NCI-H2227 (cell line): ENCODE data around the gene CDCA7.
A peak's percentile ranks its signal among the peaks of the same experiment; 100 is the strongest.
"Not testable (repeated sequence)": the region's sequence is repeated elsewhere in the genome, so short reads cannot be mapped to it uniquely, and the experiment has no call there.

Experiments used
- DNase-seq: peaks from one replicate; lab custom pipeline; 2025; ENCODE audit not compliant: unreplicated experiment; lab: John Stamatoyannopoulos, UW

The CDCA7 gene

DNA sequence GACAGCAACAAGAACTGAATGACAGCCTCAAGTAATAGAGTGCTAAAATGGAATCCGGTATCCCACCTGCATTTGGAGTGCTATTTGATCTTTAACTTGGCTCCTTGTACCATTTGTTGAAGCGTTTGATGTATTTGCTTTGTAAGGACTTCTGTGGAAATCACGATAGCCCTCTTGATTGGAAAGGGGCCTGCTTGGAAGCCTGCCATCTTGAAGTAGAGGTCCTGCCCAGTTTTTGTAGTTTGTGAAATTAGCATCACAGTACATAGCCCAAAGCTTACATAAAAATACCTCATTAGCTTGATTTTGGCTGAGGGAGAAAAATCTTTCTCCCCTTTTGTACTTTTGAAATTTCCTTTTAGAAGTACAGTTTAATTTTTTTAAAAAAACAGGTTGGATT lies 2.7 kb downstream of the CDCA7 start:
- DNase-seq = no peak

DNA sequence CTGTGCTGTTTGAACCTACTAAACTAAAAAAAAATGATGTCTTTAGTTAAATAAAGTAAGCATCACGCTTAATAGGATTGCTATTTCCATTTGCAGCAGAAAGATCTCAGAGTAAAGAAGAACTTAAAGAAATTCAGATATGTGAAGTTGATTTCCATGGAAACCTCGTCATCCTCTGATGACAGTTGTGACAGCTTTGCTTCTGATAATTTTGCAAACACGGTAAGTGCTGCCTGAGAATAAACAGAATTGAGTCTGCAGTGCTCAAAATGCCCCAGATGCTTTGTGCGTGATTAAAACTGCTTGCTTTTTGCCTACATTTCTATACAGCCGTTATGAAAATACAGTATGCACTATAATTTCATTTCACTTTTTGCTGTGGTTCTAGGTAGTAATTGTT lies 3.9 kb downstream of the CDCA7 start:
- DNase-seq = no peak

DNA sequence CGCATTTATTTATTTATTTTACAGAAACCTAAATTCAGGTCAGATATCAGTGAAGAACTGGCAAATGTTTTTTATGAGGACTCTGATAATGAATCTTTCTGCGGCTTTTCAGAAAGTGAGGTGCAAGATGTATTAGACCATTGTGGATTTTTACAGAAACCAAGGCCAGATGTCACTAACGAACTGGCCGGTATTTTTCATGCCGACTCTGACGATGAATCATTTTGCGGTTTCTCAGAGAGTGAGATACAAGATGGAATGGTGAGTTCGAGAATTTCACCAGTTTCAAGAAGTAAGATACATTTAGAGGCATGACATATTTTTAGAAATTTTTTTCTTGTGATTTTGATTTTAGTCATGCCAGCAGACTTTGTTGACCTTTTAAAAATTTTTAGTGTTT lies 4.6 kb downstream of the CDCA7 start:
- DNase-seq = no peak

DNA sequence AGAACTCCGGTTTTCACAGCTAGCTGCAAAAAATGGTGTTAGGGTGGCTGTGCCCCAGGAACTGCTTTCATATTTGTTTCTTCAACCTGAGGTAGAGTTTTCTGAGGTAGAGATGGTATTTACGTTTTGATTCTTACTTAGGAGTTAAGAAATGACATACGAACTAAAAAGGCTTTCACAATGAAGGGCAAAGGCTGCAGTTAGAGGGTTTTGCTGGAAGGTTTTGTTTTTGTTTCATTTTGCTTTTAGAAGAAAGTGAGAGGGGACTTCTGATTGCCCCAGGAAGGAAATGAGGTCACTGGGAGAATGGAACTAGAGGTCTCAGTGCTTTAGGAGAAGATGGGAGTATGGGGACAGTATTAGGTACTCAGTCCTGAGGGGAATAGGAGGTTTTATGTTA lies 15.5 kb downstream of the CDCA7 start:
- DNase-seq = no peak

DNA sequence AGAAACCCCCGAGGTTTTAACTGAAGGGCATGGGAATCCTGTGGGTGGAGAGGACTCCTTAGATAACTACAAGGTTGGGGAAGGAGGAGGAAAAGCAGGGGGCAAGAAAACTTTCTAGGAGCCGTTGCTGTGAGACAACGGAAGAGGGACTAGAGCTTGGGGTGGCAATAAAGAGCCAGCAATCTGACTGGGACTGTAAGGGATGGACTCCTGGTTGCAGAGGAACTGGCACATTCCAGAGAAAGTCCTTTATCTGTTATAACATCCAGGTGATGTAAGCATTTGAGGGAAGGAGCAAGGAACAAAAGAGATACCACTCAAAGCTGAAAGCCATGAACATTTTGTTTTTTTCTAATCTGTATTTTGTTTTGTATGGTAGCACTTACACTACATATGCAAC lies 16.4 kb downstream of the CDCA7 start:
- no peak for DNase-seq

DNA sequence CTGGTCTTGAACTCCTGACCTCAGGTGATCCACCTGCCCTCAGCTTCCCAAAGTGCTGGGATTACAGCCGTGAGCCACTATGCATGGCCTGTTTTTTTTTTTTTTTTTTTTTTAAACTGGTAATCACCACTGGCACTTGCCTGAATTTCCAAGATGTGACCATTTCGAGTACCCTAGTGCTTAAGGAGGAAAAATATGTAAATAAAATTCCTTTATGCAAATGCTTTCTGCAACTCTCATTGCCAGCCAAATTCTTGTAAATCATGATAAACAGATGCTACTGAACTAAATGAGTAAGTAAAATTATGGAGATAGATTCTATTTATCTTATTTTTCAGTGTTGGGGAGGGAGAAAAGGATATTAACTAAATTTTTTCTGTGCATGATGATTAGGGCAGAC lies 18.6 kb downstream of the CDCA7 start:
- DNase-seq = no peak

DNA sequence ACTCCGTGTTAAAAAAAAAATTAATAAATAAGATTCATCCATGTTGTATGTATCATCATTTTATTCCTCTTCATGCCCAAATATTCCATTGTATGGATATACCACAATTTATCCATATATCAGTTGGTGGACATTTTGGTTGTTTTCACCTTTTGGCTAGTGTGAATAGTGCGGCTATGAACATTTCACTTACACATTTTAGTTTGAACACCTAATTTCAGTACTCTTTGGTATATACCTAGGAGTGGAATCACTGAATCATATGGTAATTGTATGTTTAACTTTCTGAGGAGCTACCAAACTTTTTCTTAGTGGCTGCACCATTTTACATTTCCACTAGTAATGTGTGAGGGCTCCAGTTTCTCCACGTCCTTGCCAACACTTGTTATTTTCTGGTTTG lies 20.0 kb downstream of the CDCA7 start:
- no peak for DNase-seq

DNA sequence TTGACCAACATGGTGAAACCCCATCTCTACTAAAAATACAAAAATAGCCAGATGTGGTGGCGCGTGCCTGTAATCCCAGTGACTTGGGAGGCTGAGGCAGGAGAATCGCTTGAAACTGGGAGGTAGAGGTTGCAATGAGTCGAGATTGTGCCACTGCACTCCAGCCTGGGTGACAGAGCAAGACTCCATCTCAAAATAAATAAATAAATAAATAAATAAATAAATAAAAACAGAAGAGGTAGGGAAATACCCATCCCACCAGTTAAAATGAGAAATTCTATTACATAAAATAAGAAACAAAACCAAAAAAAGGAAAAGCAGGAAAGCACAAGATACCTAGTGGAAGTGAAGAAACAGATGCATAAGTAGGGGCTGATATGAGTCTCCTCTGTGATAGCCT lies 30.9 kb downstream of the CDCA7 start:
- DNase-seq = not testable (repeated sequence)

DNA sequence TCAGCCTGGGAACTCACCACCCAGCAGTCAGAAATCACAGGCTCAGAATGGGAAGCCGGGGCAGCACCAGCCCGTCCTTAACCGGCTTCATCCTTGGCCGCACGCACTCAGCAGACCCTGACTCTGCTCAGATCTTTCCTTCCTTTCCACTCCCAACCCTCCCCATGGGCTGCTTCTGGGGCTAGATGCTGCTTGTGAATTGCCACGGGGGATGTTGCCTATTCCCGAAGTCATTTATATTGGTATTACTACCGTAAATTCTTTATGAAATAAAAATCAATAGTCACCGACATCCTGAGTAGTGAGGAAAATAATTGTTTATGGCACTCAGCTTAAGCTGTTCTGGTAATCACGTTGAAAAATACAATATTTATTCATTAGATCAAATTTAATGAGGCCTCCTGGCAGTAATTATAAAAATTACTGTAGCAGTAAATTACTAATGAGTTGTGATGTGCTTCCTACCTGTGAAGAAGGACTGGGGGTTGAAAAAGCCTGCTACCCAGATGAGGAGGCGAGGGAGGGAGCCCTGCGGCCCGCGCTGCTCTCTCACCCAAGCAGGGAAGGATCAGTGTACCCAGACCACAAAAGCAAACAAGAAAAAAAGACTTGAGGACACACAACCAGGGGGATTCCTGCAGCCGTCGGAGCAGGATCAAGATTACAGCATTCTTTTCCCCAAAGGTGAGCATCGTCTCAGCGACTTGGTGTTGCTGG lies 31.5 kb downstream of the CDCA7 start:
- peak; percentile 62 for DNase-seq

DNA sequence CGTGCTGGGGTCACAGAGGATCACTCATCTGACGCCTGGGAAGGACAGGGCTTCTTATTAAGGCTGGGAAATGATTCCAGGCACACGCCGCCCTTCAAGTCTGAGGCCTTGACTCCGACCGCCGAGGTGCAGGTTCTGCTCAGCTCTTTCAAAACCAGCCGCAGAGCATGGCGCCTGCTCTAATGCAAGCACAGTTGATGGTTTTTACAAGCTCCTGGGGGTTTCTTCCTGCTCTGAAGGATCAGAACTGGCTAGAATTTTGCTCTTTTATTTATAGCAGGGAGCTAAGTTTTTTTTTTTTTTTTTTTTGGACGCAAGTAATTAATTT lies 32.0 kb downstream of the CDCA7 start:
- peak; percentile 62 for DNase-seq

DNA sequence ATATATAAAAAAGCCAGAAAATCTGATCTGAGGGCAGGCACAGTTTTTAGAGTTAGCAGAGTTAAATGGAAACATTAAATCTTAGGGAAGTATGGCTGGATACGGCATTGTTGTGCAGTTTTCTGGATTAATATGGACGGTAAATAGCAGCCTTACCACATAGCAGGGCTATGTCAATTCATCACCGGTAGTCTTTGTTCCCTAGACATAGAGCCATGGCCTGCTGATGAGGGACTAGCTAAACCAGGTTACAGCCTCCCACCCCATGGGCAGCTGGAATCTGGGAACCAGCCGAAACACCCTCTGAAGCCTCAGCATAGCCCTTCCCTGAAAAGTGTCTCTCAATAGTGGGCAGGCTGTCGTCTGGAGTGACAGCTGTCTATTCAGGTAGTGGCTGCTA lies 32.4 kb downstream of the CDCA7 start:
- DNase-seq = no peak

DNA sequence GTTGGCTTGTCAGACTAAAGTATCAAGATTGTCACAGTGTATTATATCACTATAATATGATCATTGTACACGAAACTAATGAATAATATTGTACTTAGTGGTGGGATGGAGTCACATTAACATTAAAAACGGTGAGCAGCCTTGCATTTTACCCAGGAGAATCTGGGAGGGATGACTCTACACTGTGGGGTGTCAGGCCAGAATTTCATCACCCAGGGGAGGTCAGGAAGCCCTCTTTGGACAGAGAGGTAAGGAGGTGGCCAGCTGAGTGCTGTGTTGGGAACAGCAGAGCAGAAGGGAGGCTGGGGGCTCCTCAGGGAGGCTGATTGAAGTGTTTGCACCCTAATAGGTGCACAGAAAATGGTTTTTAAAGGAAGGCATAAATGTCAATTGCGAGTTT lies 33.0 kb downstream of the CDCA7 start:
- no peak for DNase-seq

DNA sequence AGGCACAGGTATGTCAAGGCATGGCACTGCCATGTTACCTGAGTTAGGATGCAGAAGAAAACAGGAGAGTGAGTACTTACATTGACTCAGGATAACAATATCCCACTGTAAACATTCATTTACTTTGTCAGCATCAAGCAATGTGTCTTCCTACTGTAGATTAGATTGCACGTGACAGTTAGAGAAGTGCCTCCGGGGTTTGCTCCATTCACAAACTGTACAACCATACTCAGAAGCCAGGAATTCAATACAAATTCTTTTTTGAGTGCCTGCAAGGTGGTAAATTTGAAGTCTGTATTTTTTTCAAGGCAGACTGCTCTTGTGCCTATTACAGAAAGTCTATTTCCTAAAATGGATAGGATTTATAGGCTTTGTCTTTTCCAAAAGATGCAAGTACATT lies 34.1 kb downstream of the CDCA7 start:
- no peak for DNase-seq

DNA sequence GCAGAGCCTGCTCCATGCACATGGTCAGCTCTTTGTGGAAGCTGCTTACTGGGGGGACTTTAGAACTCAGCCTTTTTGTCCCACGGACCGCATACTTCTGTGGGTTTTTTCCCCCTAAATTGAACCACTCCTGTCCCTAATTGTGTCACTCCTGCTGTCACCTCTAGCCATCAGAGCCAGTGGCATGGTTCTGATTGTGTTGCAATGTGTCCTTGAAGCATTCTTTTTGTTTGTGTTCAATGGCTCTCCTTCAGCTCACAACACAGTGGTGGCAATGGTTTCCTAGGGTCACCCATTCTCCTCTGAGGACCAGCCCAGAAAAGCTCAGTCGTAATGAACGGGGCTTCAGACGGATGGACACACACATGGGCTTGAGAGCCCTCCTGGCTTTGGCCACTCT lies 35.4 kb downstream of the CDCA7 start:
- no peak for DNase-seq

DNA sequence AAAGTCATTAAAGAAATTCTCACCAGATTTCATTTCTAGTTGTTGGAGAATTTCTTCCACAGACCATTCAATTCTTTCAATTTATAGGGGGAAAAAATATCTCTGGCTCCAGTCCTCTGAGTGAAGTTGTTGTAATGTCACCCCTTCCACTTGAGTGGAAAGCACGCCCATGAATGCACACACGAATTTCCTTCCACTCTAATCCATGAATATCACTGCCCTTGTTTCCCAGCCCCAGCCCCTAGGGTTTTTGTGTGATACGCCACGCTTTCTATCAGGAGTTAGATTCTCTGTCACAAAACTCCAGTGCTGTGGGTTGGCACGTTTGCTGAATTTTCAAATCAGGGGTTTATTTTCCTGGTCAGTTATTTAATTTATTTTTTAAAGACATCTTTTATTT lies 38.1 kb downstream of the CDCA7 start:
- DNase-seq = no peak

DNA sequence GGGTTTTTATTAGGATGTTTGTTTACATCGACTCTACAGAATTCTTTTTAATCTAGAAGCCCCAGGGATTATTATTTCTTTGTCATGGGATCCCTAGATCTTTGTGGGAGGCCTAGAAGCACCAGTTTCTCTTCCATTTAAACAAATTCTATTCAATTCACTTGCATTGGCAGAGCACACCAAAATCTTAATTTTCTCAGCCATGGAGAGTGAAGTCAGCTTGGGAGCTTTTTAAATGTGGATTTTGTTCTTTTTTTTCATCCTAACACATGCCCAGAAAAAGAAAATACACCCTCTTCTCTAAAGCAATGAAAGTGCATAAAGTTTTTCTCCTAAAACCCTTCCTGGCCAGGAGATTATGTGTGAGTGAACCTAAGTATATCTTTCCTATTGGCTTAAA lies 38.5 kb downstream of the CDCA7 start:
- DNase-seq = no peak

DNA sequence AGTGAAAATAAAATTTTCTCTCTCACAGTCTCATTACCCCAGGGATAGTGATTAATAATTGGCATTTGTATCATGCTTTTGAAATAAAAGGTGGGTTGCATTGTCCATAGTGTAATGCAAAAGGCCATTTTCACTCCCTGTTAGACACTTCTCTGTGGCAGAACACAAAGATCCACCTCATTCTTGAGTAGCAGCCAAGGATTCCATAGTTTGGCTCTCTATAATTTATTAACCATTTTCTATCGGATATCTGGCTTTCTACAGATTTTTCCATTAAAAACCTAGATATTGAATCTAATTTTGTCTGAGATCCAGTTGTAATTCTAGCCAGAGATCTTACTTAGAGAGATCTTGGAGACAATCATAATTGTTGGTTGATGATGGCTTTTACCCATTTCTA lies 39.0 kb downstream of the CDCA7 start:
- DNase-seq = no peak

DNA sequence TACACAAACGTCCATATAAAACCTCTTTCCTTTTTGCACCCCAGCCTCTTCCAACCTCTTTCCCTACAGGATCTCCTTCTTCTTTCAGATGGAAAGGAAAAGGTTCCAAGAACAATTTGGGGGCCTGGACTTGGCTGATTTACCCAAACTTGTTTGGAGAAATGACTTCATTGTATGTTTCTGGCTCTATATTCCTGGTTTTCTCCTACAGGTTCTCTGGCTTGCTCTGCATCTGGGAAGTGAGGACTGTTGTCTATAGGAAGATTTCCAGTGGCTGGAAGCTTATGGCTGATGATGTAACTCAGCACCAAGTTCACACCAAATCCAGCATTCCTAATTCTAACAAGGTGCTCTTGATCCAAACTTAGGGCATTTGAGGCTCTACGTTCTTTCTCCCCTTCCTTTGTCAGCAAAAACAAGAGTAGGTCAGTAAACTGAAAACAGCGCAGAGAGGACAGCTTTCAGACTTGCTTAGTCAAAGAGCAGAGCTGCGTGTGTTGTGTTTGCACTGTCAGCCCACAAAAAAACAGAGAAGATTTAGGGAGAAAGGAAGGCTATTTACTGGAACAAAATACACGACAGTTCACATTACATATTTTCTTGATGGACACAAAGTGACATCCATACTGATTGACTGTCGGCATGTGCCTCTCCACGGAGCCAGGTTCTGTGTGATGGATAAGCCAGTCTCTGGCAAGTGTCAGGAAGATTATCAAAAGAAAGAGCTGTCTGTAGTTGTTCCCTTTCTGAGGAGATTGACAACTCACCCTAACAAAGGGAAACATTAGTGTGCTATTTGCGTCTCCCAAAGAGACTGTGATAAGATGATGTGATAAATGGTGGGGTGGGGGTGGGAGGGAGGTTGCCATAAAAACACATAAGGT lies 39.7 kb downstream of the CDCA7 start:
- DNase-seq = no peak

DNA sequence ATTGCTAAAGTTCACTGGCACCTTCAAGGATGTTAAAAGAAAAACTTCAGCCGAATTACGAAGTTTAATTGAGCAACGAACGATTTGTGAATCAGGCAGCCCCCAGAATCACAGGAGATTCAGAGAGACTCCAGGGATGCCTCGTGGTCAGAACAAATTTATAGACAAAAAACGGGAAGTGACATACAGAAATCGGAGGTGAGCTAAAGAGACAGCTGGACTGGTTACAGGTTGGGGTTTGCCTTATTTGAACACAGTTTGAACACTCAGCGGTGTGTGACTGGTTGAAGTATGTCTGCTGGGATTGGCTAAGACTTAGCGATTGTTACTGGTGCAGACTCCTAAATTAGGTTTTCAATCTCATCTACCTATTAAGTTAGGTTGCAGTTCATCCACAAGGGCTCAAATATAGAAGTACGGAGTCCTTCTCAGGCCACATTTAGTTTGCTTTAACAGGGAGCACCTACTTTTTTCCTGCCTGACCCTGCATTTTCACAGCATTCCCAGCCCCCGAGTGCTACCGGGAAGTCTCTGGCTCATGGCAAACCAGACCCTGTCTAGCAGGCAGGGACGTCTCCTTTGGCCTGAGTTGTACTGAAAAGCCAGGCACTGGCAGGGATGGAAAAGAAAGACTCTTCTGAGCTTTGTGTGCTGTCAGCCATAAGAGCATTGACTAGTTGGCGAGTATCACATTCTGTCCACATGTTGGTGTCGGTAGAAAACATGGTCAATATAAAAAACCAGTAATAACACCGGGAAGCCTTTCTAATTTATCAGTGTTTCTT lies 41.1 kb downstream of the CDCA7 start:
- DNase-seq = no peak

DNA sequence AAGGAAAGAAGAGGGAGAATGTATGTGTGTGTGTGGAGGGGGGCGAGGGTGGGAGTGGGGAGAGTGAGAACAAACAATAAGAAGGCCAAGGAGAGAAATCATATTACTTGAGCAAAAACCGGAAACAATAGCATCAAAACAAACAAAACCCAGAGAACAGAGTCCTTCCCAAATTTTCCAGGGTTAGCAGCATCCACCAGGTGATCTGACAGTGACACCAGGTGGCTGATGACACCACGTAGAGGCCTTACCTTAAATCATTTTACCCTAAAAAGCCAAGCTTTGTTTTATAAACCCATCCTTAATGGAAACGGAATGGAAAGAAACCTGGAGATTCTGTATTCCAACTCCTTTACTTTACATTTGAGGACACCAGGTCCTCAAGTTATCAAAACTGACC lies 42.9 kb downstream of the CDCA7 start:
- no peak for DNase-seq

DNA sequence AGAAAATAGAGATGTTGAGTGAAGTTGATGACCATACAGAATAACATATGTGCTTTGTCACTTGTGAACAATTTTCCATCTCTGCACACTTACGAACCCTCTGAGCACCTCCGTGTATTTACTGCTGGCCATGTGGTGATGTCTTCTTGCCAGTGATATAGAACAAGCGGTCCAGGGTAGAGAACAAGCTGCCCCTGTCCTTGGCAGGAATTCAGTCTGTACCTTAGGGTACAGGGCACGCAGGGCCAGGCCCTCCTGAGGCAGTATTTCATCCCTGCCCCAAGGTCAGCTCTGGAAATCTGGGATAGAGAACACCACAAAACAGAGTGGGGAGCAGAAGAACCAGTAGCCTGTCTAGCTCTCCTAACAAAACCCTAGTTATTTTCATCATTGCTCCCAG lies 44.6 kb downstream of the CDCA7 start:
- no peak for DNase-seq

DNA sequence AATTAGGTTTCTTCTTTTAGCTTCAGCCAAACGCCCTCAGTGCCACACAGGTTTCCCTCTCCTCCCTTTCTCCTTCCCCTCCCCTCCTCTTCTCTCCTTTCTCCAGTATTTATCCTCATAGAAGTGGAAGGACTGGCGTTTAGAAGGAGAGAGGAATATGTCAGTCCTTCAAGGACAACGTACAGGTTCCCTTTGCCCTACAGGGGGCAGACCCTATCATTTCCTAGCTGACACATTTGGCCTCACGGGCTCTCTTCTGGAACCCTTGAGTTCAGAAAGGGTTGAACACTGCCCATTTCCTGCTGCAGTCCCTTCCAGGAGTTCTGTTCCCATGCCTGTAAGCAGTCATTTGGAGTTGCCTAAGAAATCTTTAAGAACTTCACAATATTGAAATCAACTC lies 46.1 kb downstream of the CDCA7 start:
- peak; percentile 36 for DNase-seq
